GM21723 (cell line): ENCODE data around the gene FAM131A.
"Not testable (repeated sequence)": the region's sequence is repeated elsewhere in the genome, so short reads cannot be mapped to it uniquely, and the experiment has no call there.

Experiments used
- ATAC-seq: cut with Tn5 transposase; IDR thresholded peaks from one replicate; pipeline ENCODE4 v1.9.1; 2021; ENCODE audit warnings: mild to moderate bottlenecking, moderate library complexity; ENCODE audit not compliant: unreplicated experiment

Gene FAM131A

GRCh38 chr3:184339001-184339400 is 1.6 kb downstream of the FAM131A start:
- ATAC-seq: no peak

GRCh38 chr3:184339451-184340135 is 2.2 kb downstream of the FAM131A start:
- not testable (repeated sequence) for ATAC-seq

GRCh38 chr3:184341925-184342324 is 4.5 kb downstream of the FAM131A start:
- ATAC-seq: no peak

GRCh38 chr3:184343200-184343876 is 5.9 kb downstream of the FAM131A start:
- ATAC-seq: no peak

- no peak for ATAC-seq
Observed at GRCh38 chr3:184344579-184345316, 7.3 kb downstream of the FAM131A start.

GRCh38 chr3:184345317-184346144 is 8.1 kb downstream of the FAM131A start:
- no peak for ATAC-seq

- no peak for ATAC-seq
Observed at GRCh38 chr3:184346480-184347190, 9.2 kb downstream of the FAM131A start.

GRCh38 chr3:184347321-184348056 is 10.1 kb downstream of the FAM131A start:
- no peak for ATAC-seq

- no peak for ATAC-seq
Observed at GRCh38 chr3:184348057-184348382, 10.6 kb downstream of the FAM131A start.

GRCh38 chr3:184349563-184350470 is 12.4 kb downstream of the FAM131A start:
- ATAC-seq: no peak

GRCh38 chr3:184350618-184351017 is 13.2 kb downstream of the FAM131A start:
- ATAC-seq: no peak

- no peak for ATAC-seq
Observed at GRCh38 chr3:184351511-184352148, 14.2 kb downstream of the FAM131A start.

GRCh38 chr3:184352149-184352785 is 14.9 kb downstream of the FAM131A start:
- ATAC-seq: no peak

- ATAC-seq: no peak
Observed at GRCh38 chr3:184352897-184353545, 15.6 kb downstream of the FAM131A start.

GRCh38 chr3:184353546-184353941 is 16.1 kb downstream of the FAM131A start:
- no peak for ATAC-seq

- ATAC-seq: peak; percentile 55
Observed at GRCh38 chr3:184354121-184354728, 16.8 kb downstream of the FAM131A start.

- ATAC-seq: no peak
Observed at GRCh38 chr3:184354754-184355153, 17.4 kb downstream of the FAM131A start.
